Activated CD8-positive, alpha-beta memory T cell treated with anti-CD3 and anti-CD28 coated beads for 4 hours (primary cell): ENCODE data around the gene PAQR7.
"Not testable (repeated sequence)": the region's sequence is repeated elsewhere in the genome, so short reads cannot be mapped to it uniquely, and the experiment has no call there.

ENCODE experiments used
- DNase-seq, 2 donors: peaks; one replicate each; pipeline ENCODE4 v3.0.0-alpha.2; 2020; ENCODE audit warnings: low read depth in 2 of 2

Gene PAQR7

DNA sequence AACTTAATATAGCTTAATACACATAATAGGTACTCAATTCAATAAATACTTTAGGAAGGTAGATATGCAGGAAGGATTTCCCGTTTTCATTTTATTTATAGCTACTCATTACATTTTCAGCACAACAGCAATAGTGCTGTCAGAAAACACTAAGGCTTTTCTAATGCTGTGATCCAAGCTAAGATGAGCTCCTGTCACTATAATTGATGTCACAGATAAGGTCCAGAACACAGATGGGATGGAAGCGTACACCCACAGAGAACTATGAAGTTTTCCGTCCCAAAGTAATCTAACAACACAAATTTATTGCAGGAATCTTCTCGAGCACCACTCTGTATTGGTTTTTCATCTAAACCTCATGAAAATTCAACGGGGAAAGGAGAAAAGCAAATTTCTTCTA is 29.8 kb downstream of the PAQR7 start:
- no peak for DNase-seq

- no peak for DNase-seq
Observed at GRCh38 chr1:25844536-25845337, 30.8 kb downstream of the PAQR7 start.

DNA sequence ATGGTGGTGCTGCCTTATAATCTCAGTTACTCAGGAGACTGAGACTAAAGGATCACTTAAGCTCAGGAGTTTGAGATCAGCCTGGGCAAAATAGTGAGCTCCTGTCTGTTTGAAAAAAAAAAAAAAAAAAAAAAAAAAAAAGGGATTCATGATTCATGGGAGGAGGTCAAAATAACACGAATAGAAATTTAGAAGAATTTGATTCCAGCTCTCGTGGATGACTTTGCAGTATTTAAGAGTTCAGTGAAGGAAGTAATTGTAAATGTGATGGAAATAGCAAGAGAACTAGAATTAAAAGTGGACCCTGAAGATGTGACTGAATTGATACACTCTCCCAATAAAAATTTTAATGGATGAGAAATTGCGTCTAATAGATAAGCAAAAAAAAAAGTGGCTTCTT is 32.0 kb downstream of the PAQR7 start:
- no peak for DNase-seq

DNA sequence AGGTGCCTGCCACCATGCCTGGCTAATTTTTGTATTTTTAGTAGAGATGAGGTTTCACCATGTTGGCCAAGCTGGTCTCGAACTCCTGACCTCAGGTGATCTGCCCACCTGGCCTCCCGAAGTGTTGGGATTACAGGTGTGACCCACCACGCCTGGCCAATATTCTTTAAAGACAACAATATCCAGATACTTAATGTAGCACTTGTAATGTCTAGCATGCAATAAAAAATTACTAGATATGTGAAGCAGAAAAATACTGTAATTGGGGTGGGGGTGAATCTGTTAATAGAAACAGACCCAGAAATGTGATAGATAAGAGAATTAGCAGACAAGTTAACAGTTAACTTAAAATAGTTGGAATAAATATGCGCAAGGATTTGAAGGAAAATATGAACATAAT is 35.7 kb downstream of the PAQR7 start:
- DNase-seq = not testable (repeated sequence)

DNA sequence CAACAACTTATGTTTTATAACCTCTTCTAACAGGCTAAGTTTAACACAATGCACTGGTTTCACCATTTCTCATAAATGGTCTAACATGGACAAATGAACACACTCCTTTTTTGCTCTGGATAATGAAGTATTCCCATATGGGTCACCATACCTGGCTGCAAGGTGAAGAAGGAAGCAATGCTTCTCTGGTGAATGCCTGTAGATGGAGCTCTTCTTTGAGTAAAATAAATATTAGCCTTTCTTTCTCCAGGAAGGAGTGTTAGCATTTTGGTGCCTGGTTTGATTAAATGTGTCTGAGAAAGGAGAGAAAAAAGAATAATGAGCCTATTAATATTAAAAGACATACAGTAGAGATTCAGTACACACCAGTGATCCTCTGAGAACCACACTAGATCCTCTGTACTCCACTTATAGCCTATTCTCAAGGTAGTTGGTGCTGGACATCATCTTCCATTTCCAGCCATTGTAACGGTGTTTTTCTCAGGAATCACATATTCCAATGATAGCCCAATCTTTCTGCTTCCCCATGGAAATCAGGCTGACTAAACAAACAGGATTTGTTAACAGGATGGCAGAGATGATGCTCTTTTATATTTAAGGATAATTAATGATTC is 38.1 kb downstream of the PAQR7 start:
- DNase-seq = no peak

DNA sequence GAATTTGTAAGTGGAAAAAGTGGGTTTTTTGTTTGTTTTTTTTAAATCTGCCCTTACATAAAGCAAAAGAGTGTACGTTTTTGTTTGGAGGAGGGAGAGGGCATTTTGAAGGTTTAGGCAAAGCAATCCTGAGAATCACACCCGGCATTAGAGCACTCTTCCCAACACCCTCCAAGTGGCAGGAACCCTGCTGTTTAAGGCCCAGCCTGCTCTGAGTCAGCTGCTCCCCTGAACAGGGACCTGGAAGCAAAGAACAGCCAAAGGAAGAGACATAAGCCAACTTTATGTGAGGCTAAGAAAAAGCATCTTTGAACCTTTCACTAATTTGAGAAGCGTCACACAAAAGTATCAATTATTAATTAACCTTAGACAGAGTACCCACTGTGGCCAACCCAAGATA is 38.8 kb downstream of the PAQR7 start:
- no peak for DNase-seq

- no peak for DNase-seq
Observed at GRCh38 chr1:25834894-25835293, 40.6 kb downstream of the PAQR7 start.

GRCh38 chr1:25833158-25833557 is 42.4 kb downstream of the PAQR7 start:
- no peak for DNase-seq

DNA sequence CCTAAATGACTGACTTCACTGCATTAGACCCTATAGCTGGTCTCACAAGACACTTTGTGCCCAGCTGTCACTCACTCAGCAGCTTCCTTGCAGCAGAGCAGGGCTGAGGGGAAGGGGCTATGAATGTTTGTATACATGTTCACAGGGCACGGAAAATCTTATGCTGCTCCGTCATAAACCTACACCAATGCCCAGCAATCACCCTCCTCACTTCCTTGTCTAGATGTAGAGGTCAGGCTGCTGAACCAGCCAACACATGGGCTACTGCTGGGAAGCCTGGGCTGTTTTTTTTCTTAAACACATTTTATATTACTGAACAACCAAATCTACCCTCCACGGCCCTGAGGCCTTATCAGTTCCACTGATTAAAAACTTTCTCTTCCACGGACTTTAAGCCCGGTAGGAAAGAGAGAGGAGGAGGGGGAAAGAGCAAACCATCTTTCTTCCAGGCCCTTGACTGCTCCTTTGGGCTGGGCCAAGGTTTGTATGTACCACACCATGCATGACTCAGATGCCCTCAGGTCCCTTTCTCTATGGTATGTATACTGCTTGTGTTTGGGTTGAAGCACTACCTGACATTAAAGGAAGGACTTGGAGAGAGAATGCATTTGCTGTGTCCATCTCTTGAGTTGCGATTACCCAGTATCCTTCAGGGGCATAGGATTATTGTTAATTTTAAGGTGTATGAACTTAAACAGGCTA is 43.0 kb downstream of the PAQR7 start:
- DNase-seq = no peak

GRCh38 chr1:25831569-25832196 is 43.8 kb downstream of the PAQR7 start:
- no peak for DNase-seq

DNA sequence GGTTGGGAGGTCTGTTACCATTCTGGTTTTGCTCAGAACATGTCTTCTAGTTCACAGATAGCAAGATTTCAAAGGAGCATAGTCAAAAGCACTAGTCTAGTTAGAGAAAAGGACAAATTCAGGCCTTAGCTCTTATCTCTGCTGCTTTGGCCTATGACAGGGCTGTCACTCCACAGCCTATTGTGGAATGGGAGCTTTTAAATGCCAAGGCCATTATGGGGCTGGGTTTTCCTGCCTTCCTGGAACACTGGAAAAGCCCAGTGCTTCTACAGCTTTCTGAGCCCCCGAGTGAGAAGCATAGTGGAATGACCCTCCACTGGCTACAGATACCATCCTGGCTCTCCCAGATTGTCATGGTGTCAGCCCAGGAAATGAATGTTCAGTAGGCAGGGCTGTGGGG is 46.5 kb downstream of the PAQR7 start:
- no peak for DNase-seq

DNA sequence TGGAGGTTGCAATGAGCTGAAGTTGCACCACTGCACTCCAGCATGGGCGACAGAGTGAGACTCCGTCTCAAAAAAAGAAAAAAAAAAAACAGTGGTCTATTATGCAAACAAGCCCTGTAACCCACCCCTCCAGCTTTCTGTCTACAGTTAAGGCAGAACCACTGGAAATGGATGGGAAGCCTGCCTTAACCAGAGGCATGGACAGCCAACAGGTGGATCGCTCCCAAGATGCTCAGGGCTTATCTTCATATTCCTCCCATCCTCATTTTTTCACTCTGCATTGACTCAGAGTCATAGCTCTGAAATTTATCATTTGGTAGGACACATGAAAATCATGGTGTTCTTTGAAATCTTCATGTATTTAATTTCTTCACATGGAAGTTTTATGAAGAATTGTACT is 47.0 kb downstream of the PAQR7 start:
- DNase-seq = no peak

GRCh38 chr1:25826571-25826970 is 48.9 kb downstream of the PAQR7 start:
- no peak for DNase-seq

GRCh38 chr1:25825605-25826004 is 49.9 kb downstream of the PAQR7 start:
- DNase-seq = no peak

- DNase-seq = no peak
Observed at GRCh38 chr1:25821630-25822091, 53.8 kb downstream of the PAQR7 start.

DNA sequence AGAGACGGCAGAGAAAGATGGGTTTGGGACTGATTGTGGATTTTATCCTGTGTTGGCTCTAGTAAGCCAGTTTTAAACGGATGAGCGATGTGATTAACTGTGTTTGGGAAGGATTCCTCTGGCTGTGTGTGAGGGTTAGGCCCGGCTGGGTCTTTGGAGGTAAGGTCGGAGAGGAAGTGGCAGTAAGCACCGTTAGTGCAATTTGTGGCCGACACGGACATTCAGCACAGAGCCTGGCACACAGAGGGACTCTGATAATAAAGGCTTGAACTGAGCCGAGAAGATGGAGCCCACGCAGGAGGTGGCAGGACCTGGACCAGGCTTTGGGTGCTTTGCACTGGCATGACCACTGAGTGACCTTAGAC is 54.4 kb downstream of the PAQR7 start:
- DNase-seq = no peak

- DNase-seq = peak in 1 of 2 donors; percentile 41
Observed at GRCh38 chr1:25820247-25821111, 55.0 kb downstream of the PAQR7 start.

GRCh38 chr1:25819491-25820246 is 55.8 kb downstream of the PAQR7 start, which contains the start of gene MTFR1L:
MTFR1L (plus strand) TSS chr1:25819954; CDS start chr1:25823105, 3,151 bp downstream.
- DNase-seq = peak; percentile 86 to 88

GRCh38 chr1:25818569-25818968 is 56.9 kb downstream of the PAQR7 start:
- no peak for DNase-seq

DNA sequence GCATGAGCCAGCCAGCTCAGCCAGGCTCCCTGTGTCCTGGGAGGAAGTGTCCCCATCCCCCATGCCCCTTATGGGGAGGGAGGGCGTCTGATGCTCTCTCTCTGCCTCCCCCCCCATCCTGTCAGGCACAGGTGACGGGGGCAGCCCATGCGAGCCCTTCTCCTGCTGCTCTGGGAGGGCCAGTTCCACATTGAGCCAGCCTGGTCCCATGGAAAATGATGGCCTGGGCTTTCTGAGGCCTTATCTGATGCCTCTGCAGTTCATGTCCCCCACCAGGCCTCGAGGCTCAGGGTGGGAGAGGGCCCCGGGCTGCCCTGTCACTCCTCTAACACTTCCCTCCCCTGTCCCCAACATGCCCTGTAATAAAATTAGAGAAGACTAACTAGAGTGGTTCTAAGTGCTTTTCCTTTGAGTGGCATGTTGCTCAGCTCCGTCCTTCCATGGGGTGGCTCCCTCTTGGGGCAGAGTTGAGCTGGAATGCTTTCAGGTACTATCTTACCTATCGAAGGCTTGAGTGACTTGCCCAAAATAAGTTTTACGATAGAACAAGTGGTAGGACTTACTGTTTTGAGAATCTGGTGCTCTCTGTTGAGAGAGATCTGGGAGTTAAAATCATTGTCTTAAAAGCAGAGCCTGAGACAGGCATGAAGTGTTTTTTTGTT is 57.5 kb downstream of the PAQR7 start:
- no peak for DNase-seq
